Femur (tissue), 1 donor: Measurements from ENCODE around the gene GLB1L3.
A peak's percentile ranks its signal among the peaks of the same experiment; 100 is the strongest.
"Not testable (repeated sequence)": the region's sequence is repeated elsewhere in the genome, so short reads cannot be mapped to it uniquely, and the experiment has no call there.

Source experiments
- DNase-seq: peaks from one replicate; pipeline ENCODE4 v3.0.0-alpha.2; 2017

GLB1L3 gene

DNA sequence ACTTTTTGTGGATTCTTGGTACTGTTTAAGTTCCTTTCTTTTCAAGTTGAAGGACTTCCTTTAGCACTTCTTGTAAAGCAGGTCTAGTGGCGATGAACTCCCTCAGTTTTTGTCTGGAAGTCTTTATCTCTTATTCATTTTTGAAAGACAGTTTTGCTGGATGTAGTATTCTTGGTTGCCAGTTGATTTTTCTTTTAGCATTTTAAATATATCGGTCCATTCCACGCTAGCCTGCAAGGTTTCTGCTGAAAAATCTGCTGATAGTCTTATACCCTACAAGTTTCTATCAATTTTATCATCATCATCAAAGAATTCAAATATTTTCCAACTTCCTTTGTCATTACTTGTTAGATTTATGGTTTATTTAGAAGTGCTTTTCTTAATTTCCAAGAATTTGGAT is 40.9 kb downstream of the GLB1L3 start:
- DNase-seq, result no peak

DNA sequence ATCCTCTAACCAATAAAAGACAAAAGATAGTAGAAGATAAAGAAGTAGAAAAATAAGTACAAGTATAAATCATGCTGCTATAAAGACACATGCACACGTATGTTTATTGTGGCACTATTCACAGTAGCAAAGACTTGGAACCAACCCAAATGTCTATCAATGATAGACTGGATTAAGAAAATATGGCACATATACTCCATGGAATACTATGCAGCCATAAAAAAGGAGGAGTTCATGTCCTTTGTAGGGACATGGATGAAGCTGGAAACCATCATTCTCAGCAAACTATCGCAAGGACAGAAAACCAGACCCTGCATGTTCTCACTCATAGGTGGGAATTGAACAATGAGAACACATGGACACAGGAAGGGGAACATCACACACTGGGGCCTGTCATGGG is 45.2 kb downstream of the GLB1L3 start:
- DNase-seq, result not testable (repeated sequence)

DNA sequence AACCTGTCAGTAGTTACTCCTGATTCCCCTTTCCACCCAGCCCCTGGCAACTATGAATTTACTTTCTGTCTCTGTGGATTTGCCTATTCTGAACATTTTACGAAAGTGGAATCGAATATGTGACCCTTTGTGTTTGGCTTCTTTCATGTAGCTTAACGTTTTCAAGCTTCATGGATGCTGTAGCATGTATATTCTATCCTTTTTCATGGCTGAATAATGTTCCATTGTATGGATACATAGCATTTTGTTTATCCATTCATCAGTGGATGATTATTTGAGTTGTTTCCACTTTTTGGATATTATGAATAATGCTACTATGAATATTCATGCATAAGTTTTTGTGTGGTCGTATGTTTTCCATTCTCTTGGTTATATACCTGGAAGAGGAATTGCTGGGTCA is 46.4 kb downstream of the GLB1L3 start:
- DNase-seq, result no peak

- no peak for DNase-seq
Observed at GRCh38 chr11:134328433-134328832, 52.3 kb downstream of the GLB1L3 start.

DNA sequence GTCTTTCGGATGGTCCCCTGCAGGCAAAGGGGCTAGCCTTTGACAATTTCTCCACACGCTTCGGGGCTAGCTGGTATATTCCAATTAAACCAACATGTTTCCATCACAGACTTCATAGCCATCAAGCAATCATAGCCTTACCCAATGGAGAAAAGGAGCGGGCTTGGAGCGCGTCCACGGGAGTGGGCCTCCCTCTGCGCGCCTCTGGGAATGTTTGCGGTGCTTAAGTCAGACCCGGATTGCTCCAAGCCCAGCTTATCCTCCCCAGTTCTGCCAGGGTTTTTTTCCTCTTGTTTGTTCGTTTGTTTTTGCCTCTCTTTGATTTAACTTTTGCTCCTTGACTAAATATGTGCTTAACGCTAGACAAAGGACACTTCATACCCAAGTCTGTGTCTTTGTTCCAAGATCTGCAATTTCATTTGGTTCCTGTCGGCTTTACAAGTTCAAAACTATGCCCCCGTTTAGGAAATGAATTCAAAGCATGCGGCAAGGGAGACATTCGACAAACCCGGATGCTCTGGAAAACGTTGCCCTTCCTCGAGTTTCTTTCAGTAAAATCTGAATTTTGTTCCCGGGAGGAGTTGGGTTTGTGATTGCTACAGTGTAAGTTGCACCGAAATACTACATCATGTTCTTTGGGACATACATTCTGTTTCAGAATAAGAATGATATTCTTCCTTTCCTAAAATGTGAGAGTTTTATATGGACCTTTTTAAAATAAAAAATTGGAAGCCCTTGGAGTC is 54.6 kb downstream of the GLB1L3 start:
- DNase-seq, result no peak

DNA sequence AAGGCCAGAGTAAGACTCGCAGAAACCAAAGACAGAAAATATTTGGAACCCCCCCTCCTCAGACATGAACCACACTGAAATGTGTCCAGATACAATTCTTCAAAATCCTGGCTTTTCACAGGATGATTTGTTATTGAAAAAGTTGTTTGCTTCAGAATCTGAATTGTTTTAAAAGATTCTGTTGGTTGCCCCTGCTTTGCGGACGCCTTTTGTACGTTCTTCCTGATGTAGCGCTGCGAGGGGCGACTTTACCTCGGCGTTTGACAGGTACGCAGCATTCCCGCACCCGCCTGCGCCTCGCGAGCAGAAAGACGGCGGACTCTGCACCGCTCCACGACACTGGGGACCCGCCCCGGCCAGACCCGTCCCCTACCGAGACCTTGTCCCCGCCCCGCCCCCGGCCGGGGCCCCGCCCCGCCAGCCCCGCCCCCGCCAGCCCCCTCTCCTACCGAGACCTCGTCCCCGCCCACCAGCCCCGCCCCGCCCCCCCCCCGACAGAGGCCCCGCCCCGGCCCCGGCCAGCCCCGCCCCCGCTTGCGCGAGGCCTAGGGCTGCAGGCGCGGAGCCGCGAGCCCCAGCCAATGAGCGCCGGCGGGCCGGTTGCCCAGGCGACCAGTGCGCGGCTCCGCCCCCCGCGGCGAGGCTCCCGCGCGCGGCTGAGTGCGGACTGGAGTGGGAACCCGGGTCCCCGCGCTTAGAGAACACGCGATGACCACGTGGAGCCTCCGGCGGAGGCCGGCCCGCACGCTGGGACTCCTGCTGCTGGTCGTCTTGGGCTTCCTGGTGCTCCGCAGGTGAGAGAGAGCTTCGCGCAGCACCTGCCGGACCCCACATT is 55.4 kb downstream of the GLB1L3 start, which contains the start of gene GLB1L2:
GLB1L2 (plus strand) TSS at position 635 of the 835 bp plus-strand sequence; CDS start at position 709, 74 bp downstream.
- peak; percentile 75 for DNase-seq

GRCh38 chr11:134332189-134332631 is 56.0 kb downstream of the GLB1L3 start:
- DNase-seq, result no peak

GRCh38 chr11:134332782-134333181 is 56.6 kb downstream of the GLB1L3 start:
- DNase-seq, result no peak

DNA sequence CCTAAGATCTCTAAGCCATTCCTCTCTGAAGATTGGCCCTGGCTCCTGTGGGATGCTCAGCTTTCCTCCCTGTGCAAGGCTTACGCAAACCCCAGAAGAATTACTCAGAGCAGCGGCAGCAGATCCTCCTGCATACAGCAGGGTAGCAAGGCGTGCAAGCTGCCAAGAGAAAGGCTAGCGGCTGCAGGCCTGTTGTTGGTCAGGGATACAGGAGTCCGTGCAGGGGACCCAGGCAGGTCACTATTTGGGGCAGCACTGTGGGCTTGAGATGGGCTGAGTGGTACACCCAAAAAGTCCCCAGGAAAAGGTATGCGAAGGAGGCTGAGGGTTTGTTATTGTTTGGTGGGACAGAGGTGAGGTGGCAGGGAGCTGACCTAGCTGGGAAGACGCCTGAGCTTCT is 57.1 kb downstream of the GLB1L3 start:
- DNase-seq, result no peak

GRCh38 chr11:134333946-134334345 is 57.8 kb downstream of the GLB1L3 start:
- DNase-seq, result no peak

DNA sequence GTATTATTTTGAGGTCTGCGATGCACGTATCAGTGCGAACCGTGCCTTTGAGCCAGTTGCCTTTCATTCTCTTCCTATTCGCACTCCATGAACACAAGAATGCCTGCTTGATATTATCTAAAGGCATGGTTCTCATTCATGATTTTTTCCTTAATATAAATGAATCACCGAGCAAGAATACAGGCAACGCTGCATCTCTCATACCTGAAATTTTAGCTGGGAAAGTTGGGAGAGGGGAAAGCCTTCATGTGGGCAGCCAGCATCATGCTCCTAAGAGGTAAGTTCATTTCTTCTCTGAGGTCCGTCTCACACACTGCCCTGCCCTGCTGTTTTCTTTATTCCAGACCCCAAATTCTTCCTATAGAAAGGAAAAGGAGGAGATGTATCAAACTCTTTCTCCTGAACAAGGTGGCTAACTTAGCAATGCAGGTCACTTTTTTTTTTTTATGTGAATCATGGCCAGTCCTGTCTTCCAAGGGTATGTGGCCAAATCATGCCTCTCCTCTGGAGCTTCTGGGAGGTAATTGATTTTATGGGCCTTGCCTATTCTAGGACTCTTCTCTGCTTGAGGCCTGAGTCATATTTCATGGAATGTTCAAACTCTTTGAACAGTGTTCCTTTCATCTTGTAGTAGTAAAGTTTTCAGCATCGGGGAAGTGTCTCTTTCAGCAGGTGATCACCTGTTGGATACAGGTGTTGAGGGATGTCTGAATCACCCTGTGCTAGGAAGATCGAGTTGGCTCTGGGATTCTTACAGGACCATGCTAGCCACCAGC is 58.8 kb downstream of the GLB1L3 start:
- DNase-seq, result no peak

DNA sequence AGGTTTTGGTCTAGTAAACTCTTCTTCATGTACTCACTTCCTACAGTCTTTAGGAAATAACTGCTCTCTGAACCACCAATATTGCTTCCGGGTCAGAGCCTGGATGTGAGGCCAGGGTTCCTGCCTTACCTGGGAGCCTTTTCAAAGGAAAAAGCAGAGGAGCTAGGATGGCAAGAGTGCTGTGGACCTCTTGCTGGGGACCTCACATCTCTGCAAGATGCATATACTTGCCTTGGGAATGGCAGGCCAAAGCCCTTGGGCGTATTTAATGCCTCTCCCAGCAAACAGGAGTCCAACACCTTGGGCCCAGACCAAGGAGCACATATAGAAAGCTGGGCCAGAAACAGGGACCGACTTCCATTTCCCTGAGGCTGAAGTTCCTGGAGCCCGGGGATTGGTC is 60.9 kb downstream of the GLB1L3 start:
- no peak for DNase-seq

GRCh38 chr11:134338068-134338467 is 61.9 kb downstream of the GLB1L3 start:
- no peak for DNase-seq

DNA sequence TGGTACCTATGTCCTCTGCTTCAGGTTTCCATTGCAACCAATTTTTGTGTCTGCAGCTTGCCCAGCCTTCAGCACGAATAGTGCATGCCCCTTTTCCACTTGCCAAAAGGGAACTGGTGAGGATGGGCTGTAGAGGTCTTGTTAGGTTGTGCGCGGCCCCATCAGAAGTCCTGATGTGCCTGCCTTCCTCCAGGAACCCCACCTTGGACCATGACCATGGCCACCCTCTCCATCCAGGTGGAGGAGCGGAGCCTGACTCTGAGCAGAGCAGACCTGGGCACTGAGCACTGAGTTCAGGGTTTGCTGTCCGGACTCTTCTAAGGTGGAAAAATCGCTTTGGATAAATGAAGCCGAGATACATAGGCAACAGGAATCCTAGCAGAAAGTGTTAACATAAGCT is 62.5 kb downstream of the GLB1L3 start:
- no peak for DNase-seq

- DNase-seq, result no peak
Observed at GRCh38 chr11:134339756-134340155, 63.6 kb downstream of the GLB1L3 start.

- no peak for DNase-seq
Observed at GRCh38 chr11:134340354-134340964, 64.3 kb downstream of the GLB1L3 start.

DNA sequence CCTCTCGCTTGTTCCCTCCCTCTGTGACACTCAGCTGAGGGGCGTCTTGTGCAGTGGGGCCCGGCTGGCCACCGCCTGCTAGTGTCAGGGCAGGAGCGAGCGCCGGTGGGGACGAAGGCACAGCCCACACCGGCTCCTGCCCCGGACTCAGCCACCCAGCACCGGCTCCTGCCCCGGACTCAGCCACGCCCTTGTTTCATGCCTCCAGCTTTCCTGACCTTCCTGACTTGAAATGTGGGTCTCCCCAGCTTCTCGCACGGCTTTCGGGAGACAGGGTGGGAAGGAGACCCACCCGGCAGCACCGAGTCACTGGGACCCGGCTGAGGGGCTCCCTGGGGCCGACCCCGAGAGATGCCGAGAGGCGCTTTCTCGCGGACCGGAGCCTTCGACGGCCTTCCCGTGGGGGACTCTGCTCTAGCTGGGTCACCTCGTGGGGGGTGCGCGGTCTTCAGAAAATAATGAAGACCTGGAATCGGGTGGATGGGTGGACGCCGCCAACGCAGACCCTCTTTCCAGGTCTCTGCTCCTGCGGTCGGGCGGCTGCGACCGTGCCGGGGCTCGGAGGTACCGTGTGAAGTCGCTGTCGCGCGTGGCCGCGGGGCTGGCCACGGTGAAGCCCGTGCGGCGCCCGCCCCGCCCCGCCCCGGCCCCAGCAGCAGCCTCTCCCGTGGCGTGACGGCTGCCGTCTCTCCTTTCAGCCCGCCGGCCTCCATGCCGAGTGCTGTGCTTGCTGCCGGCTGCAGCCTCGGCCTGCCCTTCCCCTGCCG is 65.8 kb downstream of the GLB1L3 start:
- no peak for DNase-seq

GRCh38 chr11:134342572-134343340 is 66.6 kb downstream of the GLB1L3 start:
- no peak for DNase-seq

DNA sequence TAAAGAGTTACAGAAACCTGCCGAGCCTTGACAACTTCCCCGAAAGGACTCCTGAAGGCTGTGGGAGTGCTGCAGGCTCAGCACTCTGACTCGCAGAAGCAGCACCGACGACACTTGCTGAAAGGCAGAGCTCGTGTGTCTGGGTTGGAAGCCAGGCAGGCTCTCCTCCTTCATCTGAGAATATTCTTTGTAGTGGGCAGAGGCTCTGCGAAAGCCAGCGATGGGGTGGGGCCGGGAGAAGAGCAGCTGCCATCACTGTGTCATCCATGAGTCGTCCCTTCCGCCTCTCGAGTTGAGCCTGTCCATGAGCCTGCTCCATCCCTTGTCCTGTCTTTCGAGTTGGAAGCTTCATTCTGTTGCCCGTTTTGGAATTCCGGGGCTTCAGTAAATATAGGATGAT is 67.5 kb downstream of the GLB1L3 start:
- no peak for DNase-seq

DNA sequence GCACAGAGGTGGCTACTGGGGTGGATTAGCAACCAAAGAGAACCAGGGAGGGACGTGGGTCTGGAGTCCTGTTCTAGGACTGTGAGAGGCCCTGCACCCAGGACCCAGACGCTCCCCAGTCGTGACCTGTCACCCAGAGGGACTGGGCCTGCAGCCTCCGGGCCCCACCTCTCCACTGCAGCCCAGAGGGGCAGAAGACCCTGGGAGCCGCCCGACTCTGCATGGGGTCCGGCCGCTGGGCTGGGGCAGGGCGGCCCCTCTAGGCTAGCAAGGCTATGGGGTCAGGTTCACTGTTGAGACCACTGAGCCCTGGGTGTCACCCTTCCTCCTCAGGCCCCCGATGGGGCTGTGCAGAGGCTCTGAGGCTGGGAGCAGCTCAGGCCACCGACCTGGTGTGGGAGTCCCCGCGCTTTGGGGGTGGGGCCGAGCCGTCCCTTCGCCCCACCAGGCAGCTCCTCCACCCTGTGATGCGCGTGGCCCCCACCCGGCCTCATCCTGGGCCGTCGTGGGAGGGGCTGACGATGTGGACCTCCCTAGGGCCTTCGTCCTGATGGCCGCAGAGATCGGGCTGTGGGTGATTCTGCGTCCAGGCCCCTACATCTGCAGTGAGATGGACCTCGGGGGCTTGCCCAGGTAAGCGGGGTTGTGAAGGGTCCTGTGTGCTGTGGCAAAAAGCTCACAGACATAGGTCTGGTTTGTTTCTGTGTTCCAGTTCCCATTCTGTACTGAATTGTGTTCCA is 68.5 kb downstream of the GLB1L3 start:
- DNase-seq, result not testable (repeated sequence)

DNA sequence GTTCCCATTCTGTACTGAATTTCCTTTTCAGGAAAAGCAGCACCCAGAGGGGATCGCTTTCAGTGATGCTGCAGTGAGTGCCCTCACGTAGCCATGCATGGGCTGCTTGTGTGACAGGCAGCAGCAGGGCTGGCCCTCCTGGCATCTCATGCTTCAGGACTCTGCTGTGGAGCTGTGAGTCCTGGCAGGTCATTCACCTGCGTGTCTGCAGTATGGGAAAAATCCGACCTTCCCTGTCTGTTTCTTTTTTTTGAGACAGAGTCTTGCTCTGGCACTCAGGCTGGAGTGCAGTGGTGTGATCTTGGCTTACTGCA is 69.0 kb downstream of the GLB1L3 start:
- DNase-seq, result no peak
